GM21786 (cell line): ENCODE results near the gene ATP6V1D.
A peak's percentile ranks its signal among the peaks of the same experiment; 100 is the strongest.
"Not testable (repeated sequence)": the region's sequence is repeated elsewhere in the genome, so short reads cannot be mapped to it uniquely, and the experiment has no call there.

ENCODE experiments used
- ATAC-seq: cut with Tn5 transposase; IDR thresholded peaks from one replicate; pipeline ENCODE4 v1.9.1; 2021; ENCODE audit not compliant: unreplicated experiment

Gene ATP6V1D

DNA sequence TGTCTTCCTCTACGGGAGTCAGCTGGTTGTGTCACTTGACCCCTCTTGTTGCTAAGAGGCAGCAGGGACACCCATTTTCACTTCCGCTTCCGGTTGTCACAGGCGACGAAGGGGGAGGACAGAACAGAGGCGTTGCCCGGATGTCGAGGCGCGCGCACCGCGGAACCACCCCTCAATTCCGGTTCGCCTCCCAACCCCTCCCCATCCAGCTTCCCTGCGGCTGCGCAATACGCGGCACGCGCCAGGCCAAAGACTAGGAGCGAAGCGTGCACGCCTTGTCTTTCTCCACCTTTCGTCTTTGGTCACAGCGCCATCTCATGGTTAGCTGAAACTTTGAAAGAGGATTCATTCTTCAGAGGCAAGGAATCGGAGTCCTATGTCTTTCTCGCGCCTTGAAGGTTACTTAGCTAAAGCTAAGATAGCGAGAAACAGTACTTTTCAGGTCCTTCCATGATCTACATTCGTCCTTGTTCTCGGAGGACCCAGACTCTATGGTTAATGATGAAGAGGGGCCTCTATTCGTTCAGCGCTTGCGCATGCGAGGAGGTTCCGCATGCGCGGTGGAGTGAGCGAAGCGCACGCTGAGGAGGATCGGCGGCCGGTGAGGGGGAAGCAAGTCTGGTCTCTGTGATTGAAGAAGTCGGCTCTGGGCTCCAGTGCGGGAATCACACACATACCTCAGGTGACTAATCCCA, at the start of gene ATP6V1D, which contains the start of gene EIF2S1:
Gene ATP6V1D (minus strand): TSS at position 30 of the 695 bp plus-strand sequence. CDS start 106 bp downstream, outside the sequence.
Gene EIF2S1 (plus strand): TSS at position 554 of the 695 bp plus-strand sequence. CDS start 4,440 bp downstream, outside the sequence.
- ATAC-seq: peak; percentile 93

DNA sequence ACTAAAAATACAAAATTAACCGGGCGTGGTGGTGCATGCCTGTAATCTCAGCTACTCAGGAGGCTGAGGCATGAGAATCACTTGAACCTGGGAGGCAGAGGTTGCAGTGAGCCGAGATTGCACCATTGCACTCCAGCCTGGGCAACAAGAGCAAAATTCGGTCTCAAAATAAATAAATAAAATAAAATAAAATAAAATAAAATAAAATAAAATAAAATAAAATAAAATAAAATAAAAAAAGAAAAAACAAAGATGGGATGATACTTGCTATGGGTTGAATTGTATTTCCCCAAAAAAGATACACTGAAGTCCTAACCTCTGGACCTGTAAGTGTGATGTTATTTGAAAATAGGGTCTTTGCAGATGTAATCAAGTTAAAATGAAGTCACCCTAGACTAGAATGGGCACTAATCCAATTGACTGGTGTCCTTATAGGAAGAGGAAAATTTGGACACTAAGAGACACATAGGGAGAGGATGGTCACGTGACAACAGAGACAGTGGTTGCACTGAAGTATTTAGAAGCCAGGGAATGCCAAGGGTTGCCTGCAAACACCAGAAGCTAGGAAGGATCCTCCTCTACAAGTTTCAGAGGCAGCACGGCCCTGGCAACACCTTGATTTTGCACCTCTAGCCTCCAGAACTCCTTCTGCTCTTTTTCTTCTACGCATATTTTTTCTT, 48.7 kb upstream of the ATP6V1D start:
- ATAC-seq: not testable (repeated sequence)

GRCh38 chr14:67405771-67406170, 46.2 kb upstream of the ATP6V1D start:
- no peak for ATAC-seq

DNA sequence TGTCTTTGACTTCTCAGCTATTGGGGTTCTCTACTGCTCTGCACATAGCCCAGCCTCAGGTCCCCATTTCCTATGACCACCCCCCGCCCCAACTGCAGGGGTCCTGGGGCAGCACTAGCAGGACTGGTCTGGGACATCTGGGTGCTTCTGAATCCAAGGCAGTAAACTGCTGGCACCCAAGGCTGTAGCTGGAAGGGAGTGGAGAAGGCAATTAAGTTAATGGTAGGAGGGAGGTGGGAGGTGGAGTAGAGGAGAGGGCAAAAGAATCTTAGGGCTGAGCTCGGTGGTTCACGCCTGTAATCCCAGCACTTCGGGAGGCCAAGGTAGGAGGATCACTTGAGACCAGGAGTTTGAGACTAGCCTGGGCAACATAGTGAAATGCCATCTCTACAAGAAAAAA, 40.8 kb upstream of the ATP6V1D start:
- no peak for ATAC-seq

DNA sequence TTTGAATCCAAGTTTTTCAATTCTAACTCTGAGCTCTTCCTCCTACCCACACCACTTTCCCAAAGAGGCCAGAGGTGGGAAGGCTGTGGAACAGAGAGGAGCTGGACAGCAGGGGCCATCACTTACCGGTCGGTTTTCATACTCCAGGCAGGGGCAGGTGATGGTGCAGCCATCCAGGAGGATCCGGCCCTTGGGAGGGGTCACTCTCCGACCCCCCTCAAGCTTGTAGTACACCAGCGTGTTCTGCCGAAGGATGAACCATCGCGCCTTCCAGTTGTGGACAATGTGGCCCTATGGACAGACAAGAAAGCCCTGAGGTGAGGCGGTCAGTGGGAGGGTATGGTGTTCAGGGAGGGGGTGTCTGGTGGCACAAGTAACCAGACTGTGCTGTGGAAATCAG, 37.9 kb upstream of the ATP6V1D start:
- ATAC-seq: no peak

DNA sequence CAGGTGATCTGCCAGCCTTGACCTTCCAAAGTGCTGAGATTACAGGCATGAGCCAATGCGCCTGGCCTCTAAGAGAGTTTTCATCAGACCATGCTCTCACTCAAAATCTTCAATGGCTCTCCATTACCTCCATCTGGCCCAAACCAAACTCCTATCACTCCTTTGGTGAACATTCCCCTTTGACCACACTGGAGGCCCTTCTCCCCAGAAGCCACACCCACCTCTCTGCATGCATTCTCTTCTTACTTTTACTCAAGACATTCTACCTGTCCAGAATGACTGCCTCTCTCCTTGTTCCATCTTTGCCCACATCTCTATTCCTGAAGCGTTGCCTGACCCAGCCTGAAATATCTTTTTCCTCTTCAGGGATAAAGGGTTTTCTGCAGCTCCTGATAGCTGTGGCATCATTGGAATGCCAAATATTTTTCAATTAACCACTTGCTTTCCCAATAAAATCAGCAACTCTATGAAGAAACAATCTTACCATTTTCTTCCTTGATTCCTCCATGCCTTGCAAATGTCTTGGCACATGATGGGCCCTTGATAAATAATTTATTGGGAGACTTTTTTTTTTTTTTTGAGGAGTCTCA, 36.9 kb upstream of the ATP6V1D start:
- no peak for ATAC-seq

GRCh38 chr14:67395876-67396189, 36.2 kb upstream of the ATP6V1D start:
- ATAC-seq: no peak

- no peak for ATAC-seq
These were observed 35.7 kb upstream of the ATP6V1D start for GRCh38 chr14:67395086-67395875.

DNA sequence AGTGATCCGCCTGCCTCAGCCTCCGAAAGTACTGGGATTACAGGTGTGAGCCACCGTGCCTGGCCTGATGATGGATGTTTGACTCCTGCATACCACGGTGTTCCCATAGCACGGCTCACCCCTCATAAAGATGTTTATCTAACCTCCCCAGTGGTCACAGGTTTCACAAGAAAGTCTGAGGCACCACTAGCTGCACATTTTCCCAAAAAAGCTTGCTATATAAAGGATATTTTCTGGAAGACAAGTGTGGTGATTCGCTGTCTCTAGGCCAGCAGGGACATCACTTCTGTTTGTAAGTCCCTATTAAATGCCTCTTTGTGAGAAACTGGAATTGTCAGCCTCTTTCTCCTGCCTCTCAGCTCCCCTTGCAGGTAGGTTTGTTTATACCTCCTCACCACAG, 34.1 kb upstream of the ATP6V1D start:
- ATAC-seq: no peak

GRCh38 chr14:67392800-67393199, 33.2 kb upstream of the ATP6V1D start:
- no peak for ATAC-seq

DNA sequence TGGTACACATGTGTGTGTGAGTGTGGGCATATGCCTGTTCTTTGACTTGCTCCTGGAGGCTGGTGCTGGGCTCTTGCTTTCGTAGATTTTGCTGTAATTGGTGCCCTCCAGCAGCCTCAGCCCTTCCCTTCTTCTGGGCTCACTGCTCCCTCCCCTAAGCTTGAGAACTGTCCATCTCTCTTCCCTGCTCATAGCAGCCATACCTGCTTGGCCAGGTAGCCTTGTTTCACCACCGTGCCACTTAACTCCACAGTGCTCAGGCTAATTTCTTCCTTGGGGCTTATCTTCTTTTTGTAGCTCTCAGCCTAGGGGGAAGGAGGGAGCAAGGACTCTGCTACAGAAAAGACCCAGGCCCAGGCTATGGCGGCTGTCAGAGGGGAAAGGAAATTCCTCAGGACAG, 32.5 kb upstream of the ATP6V1D start:
- no peak for ATAC-seq

GRCh38 chr14:67391268-67391667, 31.7 kb upstream of the ATP6V1D start:
- no peak for ATAC-seq

- no peak for ATAC-seq
These were observed 30.4 kb upstream of the ATP6V1D start for GRCh38 chr14:67389811-67390534.

DNA sequence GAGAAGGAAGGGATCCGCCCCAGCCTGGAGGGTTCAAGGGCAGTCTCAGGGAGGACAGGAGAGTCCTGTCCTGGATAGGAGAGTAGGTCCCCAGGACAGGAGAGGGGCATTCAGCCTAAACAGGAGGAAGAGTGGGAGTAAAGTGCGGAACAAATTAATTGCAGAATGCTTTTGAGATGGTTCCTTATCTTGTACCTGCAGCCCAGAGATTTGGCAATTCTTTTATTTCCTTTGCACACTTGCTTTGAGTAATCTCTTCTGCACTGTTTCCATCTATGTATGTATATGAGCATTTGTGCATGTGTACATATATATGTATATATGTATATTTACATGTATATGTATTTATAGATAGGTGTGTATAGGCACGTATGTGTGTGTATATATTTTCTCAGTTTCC, 29.7 kb upstream of the ATP6V1D start:
- ATAC-seq: no peak

DNA sequence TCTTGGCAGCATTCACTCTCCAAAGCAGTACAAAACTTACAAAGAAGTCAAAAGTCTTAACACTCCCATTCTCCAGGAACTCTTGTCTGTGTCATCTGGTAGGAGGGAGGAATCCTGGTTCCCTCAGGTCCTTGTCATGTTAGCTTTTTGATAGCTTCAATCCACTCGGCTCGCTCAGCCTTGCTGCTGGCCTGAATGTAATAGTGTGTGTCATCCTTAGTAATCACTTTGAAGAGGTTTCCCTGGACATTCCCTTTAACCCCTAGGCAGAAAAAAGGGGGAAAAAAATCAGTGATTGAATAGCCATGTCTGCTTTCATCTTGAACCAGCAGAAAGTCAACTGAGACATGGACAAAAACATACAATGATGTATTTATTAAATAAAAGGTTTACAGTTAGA, 27.6 kb upstream of the ATP6V1D start:
- ATAC-seq: no peak

DNA sequence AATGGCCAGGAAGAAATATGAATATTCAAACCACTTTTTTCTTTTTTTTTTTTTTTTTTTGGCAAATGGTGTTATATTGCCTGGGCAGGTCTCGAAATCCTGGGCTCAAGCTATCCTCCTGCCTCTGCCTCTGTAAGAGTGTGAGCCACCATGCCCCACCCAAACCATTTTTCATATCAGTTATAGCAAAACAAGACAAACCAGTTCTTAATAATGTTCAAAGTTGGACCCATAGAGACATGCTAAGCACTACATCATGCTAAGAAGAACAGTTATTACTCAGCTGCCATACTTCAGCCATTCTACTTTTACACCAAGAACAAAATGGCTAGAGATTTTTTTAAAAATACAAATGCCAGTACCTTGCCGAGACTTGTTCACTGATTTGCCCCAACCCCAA, 26.0 kb upstream of the ATP6V1D start:
- ATAC-seq: no peak

GRCh38 chr14:67385120-67385519, 25.5 kb upstream of the ATP6V1D start:
- ATAC-seq: no peak

DNA sequence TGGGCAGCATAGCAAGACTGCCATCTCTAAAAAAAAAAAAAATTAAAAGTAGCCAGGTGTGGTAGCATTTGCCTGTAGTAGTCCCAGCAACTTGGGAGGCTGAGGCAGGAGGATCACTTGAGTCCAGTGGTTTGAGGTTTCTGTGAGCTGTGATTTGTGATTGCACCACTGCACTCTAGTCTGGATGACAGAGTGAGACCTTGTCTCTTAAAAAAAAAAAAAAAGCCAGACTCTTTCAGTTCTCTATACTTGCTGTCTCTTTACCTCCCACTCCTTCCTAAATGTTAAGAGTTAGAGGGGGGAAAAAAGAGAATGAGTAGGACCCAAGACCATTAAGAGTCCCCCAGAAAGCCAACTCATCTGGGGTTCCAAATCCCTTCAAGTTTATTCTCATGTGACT, 18.3 kb upstream of the ATP6V1D start:
- ATAC-seq: no peak

GRCh38 chr14:67373347-67373746, 13.7 kb upstream of the ATP6V1D start:
- no peak for ATAC-seq

DNA sequence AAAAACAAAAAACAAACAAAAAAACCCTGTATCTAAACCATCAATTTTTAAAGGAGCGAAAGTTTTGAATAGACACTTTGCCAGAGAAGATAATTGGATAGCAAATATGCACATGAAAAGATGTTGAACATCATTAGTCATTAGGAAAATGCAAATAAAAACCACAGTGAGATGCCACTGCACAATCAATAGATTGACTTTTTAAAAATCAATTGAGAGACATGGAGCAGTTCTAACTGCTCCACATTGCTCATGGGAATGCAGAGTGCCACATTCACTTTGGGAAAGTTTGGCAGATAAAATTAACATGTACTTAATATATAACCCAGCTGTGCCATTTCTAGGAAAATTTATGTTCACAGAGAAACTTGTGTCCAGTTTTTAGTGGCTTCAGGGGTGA, 13.2 kb upstream of the ATP6V1D start:
- no peak for ATAC-seq
